Smooth muscle cell (in vitro differentiated cells): ENCODE measurements around the gene FBLN1. TPM values are rescaled to one million over a fixed set of nuclear protein-coding genes. Genes with fewer than 3 reads are reported as not detected.

ENCODE experiments used
- DNase-seq: peaks from one replicate; lab custom pipeline; 2025; ENCODE audit not compliant: unreplicated experiment; lab: John Stamatoyannopoulos, UW
- H2AFZ ChIP-seq: fragments of 200-600 bp; sonication (generic); 2 replicates; pipeline ENCODE4 v1.6.0; 2016; ENCODE audit warnings: antibody characterized with exemption, low read depth, mild to moderate bottlenecking
- H3F3A ChIP-seq: fragments of 200-600 bp; sonication (generic); 2 replicates; pipeline ENCODE4 v1.6.0; 2017; ENCODE audit warnings: antibody characterized with exemption, low read depth
- H3K27ac ChIP-seq: fragments of 200-600 bp; sonication (generic); 2 replicates; pipeline ENCODE4 v1.5.1; 2016; ENCODE audit warnings: low read depth, mild to moderate bottlenecking
- H3K27me3 ChIP-seq: fragments of 200-600 bp; sonication (generic); 2 replicates; pipeline ENCODE4 v1.6.1; 2016; ENCODE audit warnings: low read depth, mild to moderate bottlenecking
- H3K36me3 ChIP-seq: fragments of 200-600 bp; sonication (generic); 2 replicates; pipeline ENCODE4 v1.5.1; 2016; ENCODE audit warnings: low read depth
- H3K4me1 ChIP-seq: fragments of 200-600 bp; sonication (generic); 2 replicates; pipeline ENCODE4 v1.5.1; 2016; ENCODE audit warnings: low read depth
- H3K4me2 ChIP-seq: fragments of 200-600 bp; sonication (generic); 2 replicates; pipeline ENCODE4 v1.6.0; 2016; ENCODE audit warnings: mild to moderate bottlenecking
- H3K4me3 ChIP-seq: fragments of 200-600 bp; sonication (generic); 2 replicates; pipeline ENCODE4 v1.5.1; 2016; ENCODE audit warnings: mild to moderate bottlenecking
- H3K79me2 ChIP-seq: fragments of 200-600 bp; sonication (generic); 2 replicates; pipeline ENCODE4 v1.6.0; 2016; ENCODE audit warnings: low read depth, mild to moderate bottlenecking
- H3K9ac ChIP-seq: fragments of 200-600 bp; sonication (generic); 2 replicates; pipeline ENCODE4 v1.6.0; 2016; ENCODE audit warnings: low read depth
- H3K9me3 ChIP-seq: fragments of 200-600 bp; sonication (generic); replicated peaks from 2 replicates; pipeline ENCODE4 v1.5.1; 2016; ENCODE audit warnings: low read depth
- H4K20me1 ChIP-seq: fragments of 200-600 bp; sonication (generic); 2 replicates; pipeline ENCODE4 v1.6.0; 2016; ENCODE audit warnings: low read depth
- CTCF ChIP-seq: fragments of 200-600 bp; sonication (generic); IDR thresholded peaks from 2 replicates; pipeline ENCODE4 v1.5.1; 2017; ENCODE audit warnings: borderline replicate concordance, mild to moderate bottlenecking, antibody characterized with exemption; ENCODE audit not compliant: insufficient read depth, poor library complexity, severe bottlenecking
- WGBS: methylation state at CpG from one replicate; pipeline ENCODE4 v1.1.7; 2016; ENCODE audit warnings: low lambda C conversion rate; 5-methylcytosine and 5-hydroxymethylcytosine counted together
- polyA plus RNA-seq: library from polyadenylated mRNA; unstranded; fragments of >200 nt; fragmentation: Nextera tagmentation; extraction: Ambion mirVana; gene quantifications from 2 replicates; pipeline ENCODE4 v1.2.1, GENCODE V29; 2016
- total RNA-seq: library from RNA; depleted of rRNA; stranded (reverse); fragments of >200 nt; gene quantifications from 2 replicates; pipeline ENCODE4 v1.2.3, GENCODE V29; 2014

The FBLN1 gene
- total and polyA plus RNA-seq, 2 experiments from 2014 or later: 90.9 to 296 TPM

GRCh38 chr22:45586651-45587405, 84.1 kb downstream of the FBLN1 start:
- 91% methylated on average over 26 of the region's 31 CpGs for WGBS
- no peaks in the 10 kb centered on the region for H3K27me3 ChIP-seq

DNA sequence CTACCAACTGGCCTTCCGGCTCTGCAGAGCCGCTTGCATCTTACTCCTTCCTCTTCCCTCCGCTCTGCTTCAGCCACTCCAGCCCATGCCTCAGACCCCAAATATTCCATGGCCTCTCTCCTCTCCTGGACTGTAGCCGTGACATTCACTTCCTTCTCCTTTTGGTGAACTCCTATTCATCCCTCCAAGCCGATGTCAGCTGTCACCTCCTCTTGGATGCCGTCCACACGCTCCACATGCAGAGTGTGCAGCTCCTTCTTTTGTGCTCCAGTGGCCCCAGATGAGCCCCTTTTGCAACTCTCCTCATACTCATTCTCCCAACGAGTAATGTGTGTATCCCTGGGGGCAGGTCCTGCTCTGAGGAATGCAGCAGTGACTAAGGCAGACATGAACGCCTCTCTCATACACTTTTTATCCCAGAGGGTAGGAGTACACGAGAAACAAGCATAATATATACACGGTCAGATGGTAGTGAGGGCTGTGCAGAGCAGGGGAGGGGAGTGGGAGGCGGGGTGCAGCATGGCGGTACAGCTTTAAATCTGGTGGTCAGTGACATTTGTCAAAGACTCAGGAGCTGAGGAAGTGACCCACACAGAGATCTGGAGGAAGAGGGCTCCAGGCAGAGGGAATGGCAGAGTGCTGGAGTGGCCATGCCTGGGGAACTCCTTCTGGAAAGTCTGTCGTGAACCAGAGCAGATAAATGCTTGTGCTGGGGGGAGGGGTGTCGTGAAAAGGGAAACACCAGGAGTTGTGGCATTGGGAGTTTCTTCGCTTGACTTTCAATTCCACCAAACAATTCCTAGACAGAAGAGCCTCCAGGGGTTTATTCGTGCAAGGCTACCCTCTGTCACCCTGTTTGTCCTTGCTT, 85.2 kb downstream of the FBLN1 start:
- 49% methylated on average over 17 of the region's 17 CpGs for WGBS
- Histone ChIP-seq H3K9ac (no peak overlapping the region), H3K4me3 (no peak overlapping the region), H3K27ac (peak overlapping the region; percentile 22), H3K79me2 (no peaks in the 10 kb centered on the region), H3K27me3 (no peaks in the 10 kb centered on the region), H2AFZ (no peak overlapping the region), H3K4me1 (peaks cover 12% of the 10 kb centered on the region), H3K9me3 (no peaks in the 10 kb centered on the region), H3F3A (no peaks in the 10 kb centered on the region), H4K20me1 (no peaks in the 10 kb centered on the region), H3K36me3 (no peaks in the 10 kb centered on the region), H3K4me2 (peak overlapping the region; percentile 75)
- no peak for TF ChIP-seq CTCF
- no peak for DNase-seq

More at GRCh38 chr22:45586651-45587405, 84.1 kb downstream of the FBLN1 start:
- Histone ChIP-seq H3K9me3 (no peaks in the 10 kb centered on the region), H4K20me1 (no peaks in the 10 kb centered on the region), H3K4me2 (no peak overlapping the region), H3K9ac (no peak overlapping the region), H3K4me3 (no peak overlapping the region), H3K4me1 (peaks cover 12% of the 10 kb centered on the region), H3K27ac (no peak overlapping the region), H3K79me2 (no peaks in the 10 kb centered on the region), H3K36me3 (no peaks in the 10 kb centered on the region), H2AFZ (no peak overlapping the region), H3F3A (no peaks in the 10 kb centered on the region)
- no peak for TF ChIP-seq CTCF
- no peak for DNase-seq

- H3K4me3 ChIP-seq: no peak overlapping the region
- no peaks in the 10 kb centered on the region for H3K27me3 ChIP-seq
- no peak for TF ChIP-seq CTCF
- no peak for DNase-seq
- no peak overlapping the region for H3K9ac ChIP-seq
- H3K27ac ChIP-seq: no peak overlapping the region
- no peaks in the 10 kb centered on the region for H4K20me1 ChIP-seq
- H3K4me2 ChIP-seq: no peak overlapping the region
- no peaks in the 10 kb centered on the region for H3K79me2 ChIP-seq
- H3K4me1 ChIP-seq: peaks cover 12% of the 10 kb centered on the region
- no peaks in the 10 kb centered on the region for H3K9me3 ChIP-seq
- WGBS: 99% methylated on average over 8 of the region's 8 CpGs
- no peaks in the 10 kb centered on the region for H3K36me3 ChIP-seq
- H3F3A ChIP-seq: no peaks in the 10 kb centered on the region
- no peak overlapping the region for H2AFZ ChIP-seq
Observed at GRCh38 chr22:45589556-45589955, 86.9 kb downstream of the FBLN1 start.
